NK-92 (cell line): ENCODE measurements around the gene PAPSS2.

Source experiments
- DNase-seq: peaks from one replicate; lab custom pipeline; 2025; ENCODE audit not compliant: unreplicated experiment; lab: John Stamatoyannopoulos, UW

The PAPSS2 gene

DNA sequence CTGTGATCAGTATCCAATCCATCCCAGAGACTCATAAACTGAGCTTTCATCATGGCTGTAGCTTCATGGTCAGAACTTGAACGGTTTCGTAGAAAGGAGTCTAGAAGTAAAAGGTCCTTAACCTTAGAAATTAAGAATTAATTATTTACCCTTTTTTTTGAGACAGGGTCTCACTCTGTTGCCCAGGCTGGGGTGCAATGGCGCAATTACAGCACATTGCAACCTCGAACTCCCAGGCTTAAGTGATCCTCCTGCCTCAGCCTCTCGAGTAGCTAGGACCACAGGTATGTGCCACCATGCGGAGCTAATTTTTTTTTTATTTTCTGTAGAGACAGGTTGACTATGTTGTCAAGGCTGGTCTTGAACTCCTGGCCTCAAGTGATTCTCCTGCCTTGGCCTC is 116.7 kb downstream of the PAPSS2 start:
- DNase-seq: no peak

DNA sequence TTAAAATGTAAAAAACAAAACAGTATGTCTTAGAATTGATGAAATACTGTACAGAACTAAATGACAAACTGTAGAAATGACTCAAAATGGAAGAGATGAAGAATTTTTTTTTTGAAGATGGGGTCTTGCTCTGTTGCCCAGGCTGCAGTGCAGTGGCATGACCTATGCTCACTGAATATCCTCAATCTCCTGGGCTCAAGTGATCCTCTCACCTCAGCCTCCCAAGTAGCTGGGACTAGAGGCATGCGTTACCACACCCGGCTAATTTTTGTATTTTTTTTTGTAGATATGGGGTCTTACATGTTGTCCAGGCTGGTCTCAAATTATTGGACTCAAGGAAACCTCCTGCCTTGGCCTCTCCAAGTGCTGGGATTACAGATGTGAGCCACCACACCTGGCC is 121.9 kb downstream of the PAPSS2 start:
- DNase-seq: no peak

DNA sequence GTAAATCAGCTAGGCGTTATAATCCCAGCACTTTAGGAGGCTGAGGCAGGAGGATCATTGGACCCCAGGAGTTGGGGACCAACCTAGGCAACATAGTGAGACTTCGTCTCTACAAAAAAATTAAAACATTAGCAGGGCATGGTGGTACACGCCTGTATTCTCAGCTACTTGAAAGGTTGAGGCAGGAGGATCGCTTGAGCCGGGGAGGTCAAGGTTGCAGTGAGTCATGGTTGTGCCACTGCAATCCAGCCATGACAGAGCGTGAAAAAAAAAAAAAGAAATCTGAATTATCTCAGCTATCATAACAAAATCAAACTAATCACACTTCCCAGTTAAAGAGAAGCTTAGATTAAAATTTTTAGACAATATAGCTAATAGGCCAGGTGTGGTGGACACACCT is 123.0 kb downstream of the PAPSS2 start:
- no peak for DNase-seq

DNA sequence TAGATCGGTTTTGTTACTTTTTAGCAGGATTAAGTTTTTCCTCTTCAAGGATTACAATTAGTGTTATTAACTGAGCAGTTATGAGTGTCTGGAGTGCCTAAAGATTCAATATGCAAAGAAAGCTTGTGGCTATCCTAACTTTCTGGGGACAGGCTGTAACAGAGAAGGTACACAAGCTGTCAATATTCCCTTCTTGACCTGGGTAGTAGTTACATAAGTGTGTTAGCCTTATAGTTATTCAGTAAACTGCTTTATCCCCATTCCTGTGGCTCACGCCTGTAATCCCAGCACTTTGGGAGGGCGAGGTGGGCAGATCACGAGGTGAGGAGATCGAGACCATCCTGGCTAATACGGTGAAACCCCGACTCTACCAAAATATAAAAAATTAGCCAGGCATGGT is 126.7 kb downstream of the PAPSS2 start:
- no peak for DNase-seq

DNA sequence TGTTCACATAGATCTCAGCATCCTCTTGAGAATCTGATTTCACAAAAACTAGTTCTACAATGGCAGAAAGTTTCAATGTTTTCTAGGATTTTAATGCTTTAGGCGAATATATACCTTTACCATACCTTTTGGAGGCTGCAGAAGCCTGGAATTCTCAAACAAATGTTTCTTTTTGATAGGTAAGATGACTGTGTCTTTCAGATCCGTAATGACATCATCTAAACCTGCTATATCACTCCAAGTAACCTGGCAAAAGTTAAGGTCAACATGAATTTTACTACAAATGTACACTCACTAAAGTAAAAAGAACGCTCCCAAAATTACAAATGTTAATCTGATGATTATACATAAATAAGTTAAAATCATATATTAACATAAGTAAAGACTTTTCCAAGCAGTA is 130.5 kb downstream of the PAPSS2 start:
- DNase-seq: no peak

DNA sequence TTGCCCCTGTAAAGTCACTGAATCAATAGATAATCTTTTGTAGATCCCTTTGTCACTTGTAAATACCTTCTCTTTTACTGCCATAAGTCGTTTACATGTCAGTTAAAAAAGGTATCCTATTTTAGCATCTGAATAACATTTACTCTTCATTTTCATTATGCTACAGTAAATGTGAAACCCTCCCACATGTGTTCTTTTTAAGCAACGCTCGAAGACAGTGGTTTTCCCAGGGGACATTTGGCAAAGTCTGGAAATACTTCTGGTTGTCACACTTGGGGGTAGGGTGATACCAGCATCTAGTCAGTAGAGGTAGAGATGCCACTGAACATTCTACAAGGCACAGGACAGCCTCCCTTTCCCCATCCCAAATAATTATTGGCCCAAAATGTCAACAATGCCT is 134.6 kb downstream of the PAPSS2 start:
- DNase-seq: no peak
